Measurements from ENCODE around the gene CENPL. TPM values are rescaled to one million over a fixed set of nuclear protein-coding genes. Genes with fewer than 3 reads are reported as not detected.

The CENPL gene
- total RNA-seq, 2 experiments from 2014 or later: 25.4 to 36.1 TPM

DNA sequence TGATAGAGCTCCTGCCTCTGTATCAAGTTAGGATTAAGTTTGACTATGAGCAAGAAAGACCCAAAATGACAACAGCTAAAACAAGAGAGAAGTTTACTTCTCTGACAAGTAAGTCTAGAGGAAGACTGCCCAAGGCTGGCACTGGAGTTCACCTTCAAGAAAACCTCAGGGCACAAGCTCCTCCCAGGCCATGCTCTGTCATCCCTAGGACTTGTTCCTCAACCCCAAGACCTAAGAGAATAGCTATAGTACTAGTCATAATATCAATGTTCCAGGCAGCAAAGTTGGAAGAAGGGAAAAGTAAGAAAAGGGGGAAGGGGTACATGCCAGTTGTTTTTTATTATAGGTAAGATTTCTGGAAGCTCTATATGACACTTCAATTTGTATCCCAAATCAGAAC lies 26.6 kb downstream of the CENPL start:
- Histone ChIP-seq H3K79me2 (ENCODE audit: insufficient read depth, low read depth, low read length) (no peaks in the 10 kb centered on the region), H3K27ac (ENCODE audit: low read depth, low read length, poor library complexity, severe bottlenecking) (no peak overlapping the region), H3K36me3 (ENCODE audit: insufficient read depth, low read length) (peaks cover 91% of the 10 kb centered on the region), H3K9me3 (ENCODE audit: low read length) (peaks cover 4% of the 10 kb centered on the region; the same call in 1 of the 2 replicates), H3K4me1 (ENCODE audit: insufficient read depth, low read length, poor library complexity, severe bottlenecking) (no peaks in the 10 kb centered on the region), H2AFZ (ENCODE audit: low read length) (no peak overlapping the region), H4K20me1 (ENCODE audit: insufficient read depth, low read length) (no peaks in the 10 kb centered on the region), H3K4me2 (ENCODE audit: low read length) (no peak overlapping the region), H3K9me2 (ENCODE audit: insufficient read depth, low read length) (no peaks in the 10 kb centered on the region), H3K4me3 (ENCODE audit: low read depth, low read length, poor library complexity, severe bottlenecking) (no peak overlapping the region)
- POLR2A ChIA-PET: interaction anchor here (0.6 to 0.9 kb wide), 2 partner anchors 12 to 21 kb away, joined by 3 read pairs; no protein-coding TSS in a partner anchor
- BruUV-seq (replicated peaks): no TSS peak
- intact Hi-C loops (cut with micrococcal nuclease; ENCODE audit: unreplicated experiment): no loop called here
- CTCF ChIA-PET (ENCODE audit: unreplicated experiment): no interaction called here
- no peak for DNase-seq (ENCODE audit: low spot score)
- no peak for TF ChIP-seq EZH2phosphoT487 (IDR thresholded peaks at IDR 0.05; ENCODE audit: borderline replicate concordance, low read depth, low read length)
- TF ChIP-seq, protein P1, sequence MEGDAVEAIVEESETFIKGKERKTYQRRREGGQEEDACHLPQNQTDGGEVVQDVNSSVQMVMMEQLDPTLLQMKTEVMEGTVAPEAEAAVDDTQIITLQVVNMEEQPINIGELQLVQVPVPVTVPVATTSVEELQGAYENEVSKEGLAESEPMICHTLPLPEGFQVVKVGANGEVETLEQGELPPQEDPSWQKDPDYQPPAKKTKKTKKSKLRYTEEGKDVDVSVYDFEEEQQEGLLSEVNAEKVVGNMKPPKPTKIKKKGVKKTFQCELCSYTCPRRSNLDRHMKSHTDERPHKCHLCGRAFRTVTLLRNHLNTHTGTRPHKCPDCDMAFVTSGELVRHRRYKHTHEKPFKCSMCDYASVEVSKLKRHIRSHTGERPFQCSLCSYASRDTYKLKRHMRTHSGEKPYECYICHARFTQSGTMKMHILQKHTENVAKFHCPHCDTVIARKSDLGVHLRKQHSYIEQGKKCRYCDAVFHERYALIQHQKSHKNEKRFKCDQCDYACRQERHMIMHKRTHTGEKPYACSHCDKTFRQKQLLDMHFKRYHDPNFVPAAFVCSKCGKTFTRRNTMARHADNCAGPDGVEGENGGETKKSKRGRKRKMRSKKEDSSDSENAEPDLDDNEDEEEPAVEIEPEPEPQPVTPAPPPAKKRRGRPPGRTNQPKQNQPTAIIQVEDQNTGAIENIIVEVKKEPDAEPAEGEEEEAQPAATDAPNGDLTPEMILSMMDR (conservative IDR thresholded peaks at IDR 0.05; ENCODE audit: low read length): no peak

DNA sequence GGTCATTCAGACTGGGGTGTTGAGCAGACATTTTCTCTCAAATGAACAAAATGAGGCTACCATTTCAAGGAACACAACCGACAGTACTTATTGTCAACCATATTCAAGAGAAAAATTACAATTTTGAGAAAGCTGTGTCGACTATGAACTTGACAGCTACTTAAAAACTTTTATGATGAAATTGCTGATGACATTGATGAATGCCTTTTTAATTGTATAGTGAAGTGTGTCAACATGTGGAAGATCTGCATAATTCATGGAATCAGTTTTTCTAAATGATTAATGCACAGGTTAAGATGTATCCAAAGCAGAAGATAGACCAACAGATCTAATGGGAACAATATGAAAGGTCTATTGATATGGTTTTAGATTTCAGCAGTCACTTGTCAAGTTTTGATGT lies 34.8 kb downstream of the CENPL start:
- Histone ChIP-seq H2AFZ (ENCODE audit: low read length) (no peak overlapping the region), H3K36me3 (ENCODE audit: insufficient read depth, low read length) (peaks cover 70% of the 10 kb centered on the region), H3K79me2 (ENCODE audit: insufficient read depth, low read depth, low read length) (no peaks in the 10 kb centered on the region), H4K20me1 (ENCODE audit: insufficient read depth, low read length) (no peaks in the 10 kb centered on the region), H3K27ac (ENCODE audit: low read depth, low read length, poor library complexity, severe bottlenecking) (no peak overlapping the region), H3K9me2 (ENCODE audit: insufficient read depth, low read length) (no peaks in the 10 kb centered on the region), H3K9me3 (ENCODE audit: low read length) (no peaks in the 10 kb centered on the region), H3K4me1 (ENCODE audit: insufficient read depth, low read length, poor library complexity, severe bottlenecking) (no peaks in the 10 kb centered on the region), H3K4me2 (ENCODE audit: low read length) (no peak overlapping the region), H3K4me3 (ENCODE audit: low read depth, low read length, poor library complexity, severe bottlenecking) (no peak overlapping the region)
- TF ChIP-seq, protein P1 (conservative IDR thresholded peaks at IDR 0.05; ENCODE audit: low read length): no peak
- no peak for TF ChIP-seq EZH2phosphoT487 (IDR thresholded peaks at IDR 0.05; ENCODE audit: borderline replicate concordance, low read depth, low read length)
- DNase-seq (ENCODE audit: low spot score): no peak
- intact Hi-C loops (cut with micrococcal nuclease; ENCODE audit: unreplicated experiment): no loop called here
- BruUV-seq (replicated peaks): no TSS peak
- ChIA-PET POLR2A (no interaction called here), CTCF (ENCODE audit: unreplicated experiment) (no interaction called here)

DNA sequence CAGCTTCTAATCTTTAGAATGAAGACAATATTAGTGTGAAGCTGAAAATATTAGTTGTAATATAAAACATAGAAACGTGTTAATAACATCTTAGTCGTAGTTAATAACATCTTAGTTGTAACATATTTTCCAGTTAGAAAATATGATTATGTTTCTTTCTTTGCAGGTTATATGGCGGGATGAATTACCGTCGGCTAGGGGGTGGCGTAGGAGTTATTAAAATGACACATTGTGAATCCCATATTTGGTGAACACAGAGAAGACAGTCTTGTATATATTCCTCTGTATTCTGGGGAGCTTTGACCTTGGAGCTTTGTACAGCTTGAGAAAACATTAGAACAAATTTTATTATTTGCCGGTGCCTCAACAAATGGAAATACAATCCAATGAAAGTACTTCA lies 39.7 kb downstream of the CENPL start:
- Histone ChIP-seq H3K9me3 (ENCODE audit: low read length) (no peaks in the 10 kb centered on the region), H3K9me2 (ENCODE audit: insufficient read depth, low read length) (no peaks in the 10 kb centered on the region), H3K4me1 (ENCODE audit: insufficient read depth, low read length, poor library complexity, severe bottlenecking) (no peaks in the 10 kb centered on the region), H3K4me3 (ENCODE audit: low read depth, low read length, poor library complexity, severe bottlenecking) (no peak overlapping the region), H3K27ac (ENCODE audit: low read depth, low read length, poor library complexity, severe bottlenecking) (no peak overlapping the region), H3K79me2 (ENCODE audit: insufficient read depth, low read depth, low read length) (no peaks in the 10 kb centered on the region), H3K4me2 (ENCODE audit: low read length) (no peak overlapping the region), H4K20me1 (ENCODE audit: insufficient read depth, low read length) (no peaks in the 10 kb centered on the region), H2AFZ (ENCODE audit: low read length) (no peak overlapping the region), H3K36me3 (ENCODE audit: insufficient read depth, low read length) (peaks cover 82% of the 10 kb centered on the region)
- no TSS peak for BruUV-seq (replicated peaks)
- no peak for DNase-seq (ENCODE audit: low spot score)
- ChIA-PET CTCF (ENCODE audit: unreplicated experiment) (no interaction called here), POLR2A (interaction anchor here (0.6 to 1.4 kb wide), 2 partner anchors 9 to 1477 kb away, joined by 3 to 7 read pairs; no protein-coding TSS in a partner anchor)
- intact Hi-C loops (cut with micrococcal nuclease; ENCODE audit: unreplicated experiment): no loop called here
- no peak for TF ChIP-seq EZH2phosphoT487 (IDR thresholded peaks at IDR 0.05; ENCODE audit: borderline replicate concordance, low read depth, low read length)
- TF ChIP-seq, protein P1 (conservative IDR thresholded peaks at IDR 0.05; ENCODE audit: low read length): no peak
